ENCODE measurements around the gene ABHD12B.
A peak's percentile ranks its signal among the peaks of the same experiment; 100 is the strongest.

ABHD12B gene, protein sequence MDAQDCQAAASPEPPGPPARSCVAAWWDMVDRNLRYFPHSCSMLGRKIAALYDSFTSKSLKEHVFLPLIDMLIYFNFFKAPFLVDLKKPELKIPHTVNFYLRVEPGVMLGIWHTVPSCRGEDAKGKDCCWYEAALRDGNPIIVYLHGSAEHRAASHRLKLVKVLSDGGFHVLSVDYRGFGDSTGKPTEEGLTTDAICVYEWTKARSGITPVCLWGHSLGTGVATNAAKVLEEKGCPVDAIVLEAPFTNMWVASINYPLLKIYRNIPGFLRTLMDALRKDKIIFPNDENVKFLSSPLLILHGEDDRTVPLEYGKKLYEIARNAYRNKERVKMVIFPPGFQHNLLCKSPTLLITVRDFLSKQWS

DNA sequence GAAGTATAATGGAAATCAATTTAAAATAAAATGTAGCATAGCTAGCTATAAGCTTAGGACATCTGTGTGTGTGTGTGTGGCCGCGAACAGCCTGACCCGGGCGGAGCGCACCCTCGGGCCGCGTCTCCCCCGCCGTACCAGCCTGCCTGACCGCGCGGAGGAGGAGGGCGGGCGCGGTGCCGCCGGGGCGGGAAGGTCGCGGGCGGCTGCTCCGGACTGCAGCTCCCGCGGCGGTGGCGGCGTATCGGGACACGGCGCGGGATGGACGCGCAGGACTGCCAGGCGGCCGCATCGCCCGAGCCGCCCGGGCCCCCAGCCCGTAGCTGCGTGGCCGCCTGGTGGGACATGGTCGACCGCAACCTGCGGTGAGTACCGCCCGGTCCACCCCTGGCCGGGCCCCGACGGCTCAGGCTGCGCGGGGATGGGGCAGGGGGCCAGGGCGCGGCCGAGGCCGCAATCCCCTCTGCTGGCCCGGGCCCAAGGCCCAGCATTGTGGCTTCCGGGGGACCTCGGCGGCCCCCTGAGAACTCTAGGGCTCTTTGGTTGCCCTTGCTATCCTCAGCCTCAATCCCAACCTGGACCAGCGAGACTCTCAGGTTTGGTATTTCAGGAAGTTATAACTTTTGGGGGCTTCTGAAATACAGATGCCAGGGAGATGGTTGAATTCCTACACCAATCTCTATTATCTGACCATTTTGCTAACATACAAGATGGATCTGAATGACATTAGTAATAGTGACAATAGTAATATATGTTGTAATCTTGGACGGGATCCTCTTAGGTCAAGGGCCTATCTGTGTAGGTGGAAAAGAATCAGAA, at the start of gene ABHD12B:
ABHD12B (plus strand) TSS at position 140 of the 819 bp plus-strand sequence; CDS start at position 262, 122 bp downstream.
- no peak for DNase-seq (ENCODE audit: low spot score)

DNA sequence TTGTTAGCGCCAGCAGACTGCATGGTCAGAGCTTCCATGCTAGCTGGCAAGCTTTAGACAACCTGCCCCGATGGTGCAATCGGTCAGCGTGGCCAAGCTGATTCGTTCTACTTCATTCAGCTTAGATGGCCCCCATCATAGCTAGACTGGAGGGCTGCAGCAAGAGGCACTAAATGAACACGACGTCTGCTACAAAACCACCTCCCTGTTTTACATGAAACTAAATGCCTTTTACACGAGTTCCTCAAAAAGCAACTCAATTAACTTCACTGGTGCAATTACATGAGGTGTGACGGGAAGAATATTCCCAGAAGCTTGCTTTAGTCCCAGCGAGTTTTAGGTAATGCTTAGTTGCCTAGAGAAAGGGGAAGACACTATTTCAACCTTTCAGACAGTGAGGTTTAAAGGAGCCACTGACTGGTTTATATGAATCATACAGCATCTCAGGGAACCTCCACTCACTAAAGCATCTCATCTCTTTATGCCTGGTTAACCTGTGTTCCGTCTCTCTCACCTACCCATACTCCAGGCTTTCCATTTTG, 49.3 kb upstream of the ABHD12B start:
- peak; percentile 45 for DNase-seq (ENCODE audit: low spot score)

DNA sequence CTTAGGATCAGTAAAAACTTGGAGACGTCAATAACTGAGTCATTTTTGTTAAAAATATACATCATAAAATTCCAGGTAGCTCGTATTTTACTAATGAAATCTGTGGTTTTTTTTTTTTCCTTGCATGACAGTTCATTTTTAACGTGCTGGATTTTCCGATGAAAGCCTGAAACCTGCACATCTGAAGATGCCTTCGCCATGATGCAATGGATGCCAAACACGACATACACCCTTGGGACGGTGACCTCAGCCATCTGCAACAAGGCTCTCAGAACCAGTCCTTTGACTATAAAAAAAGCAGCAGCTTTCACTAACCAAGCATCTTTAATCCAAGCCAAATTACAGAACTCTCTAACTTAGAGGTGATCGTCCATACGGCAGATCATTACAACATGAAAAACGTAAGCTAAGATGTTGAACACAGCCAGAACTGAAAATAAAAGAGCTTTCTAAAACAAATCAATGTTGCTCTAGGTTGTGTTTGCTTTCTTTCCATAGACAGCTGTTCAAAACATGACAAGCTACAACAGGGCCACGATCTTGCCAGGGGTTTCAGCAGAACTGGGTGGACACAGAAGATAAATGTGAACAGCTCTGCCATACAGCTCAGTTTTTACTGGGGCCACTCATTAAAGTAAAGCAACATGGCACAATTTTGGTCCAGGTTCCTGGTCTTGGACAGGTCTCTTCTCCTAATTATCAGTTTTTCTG, 48.6 kb upstream of the ABHD12B start:
- DNase-seq (ENCODE audit: low spot score): no peak

DNA sequence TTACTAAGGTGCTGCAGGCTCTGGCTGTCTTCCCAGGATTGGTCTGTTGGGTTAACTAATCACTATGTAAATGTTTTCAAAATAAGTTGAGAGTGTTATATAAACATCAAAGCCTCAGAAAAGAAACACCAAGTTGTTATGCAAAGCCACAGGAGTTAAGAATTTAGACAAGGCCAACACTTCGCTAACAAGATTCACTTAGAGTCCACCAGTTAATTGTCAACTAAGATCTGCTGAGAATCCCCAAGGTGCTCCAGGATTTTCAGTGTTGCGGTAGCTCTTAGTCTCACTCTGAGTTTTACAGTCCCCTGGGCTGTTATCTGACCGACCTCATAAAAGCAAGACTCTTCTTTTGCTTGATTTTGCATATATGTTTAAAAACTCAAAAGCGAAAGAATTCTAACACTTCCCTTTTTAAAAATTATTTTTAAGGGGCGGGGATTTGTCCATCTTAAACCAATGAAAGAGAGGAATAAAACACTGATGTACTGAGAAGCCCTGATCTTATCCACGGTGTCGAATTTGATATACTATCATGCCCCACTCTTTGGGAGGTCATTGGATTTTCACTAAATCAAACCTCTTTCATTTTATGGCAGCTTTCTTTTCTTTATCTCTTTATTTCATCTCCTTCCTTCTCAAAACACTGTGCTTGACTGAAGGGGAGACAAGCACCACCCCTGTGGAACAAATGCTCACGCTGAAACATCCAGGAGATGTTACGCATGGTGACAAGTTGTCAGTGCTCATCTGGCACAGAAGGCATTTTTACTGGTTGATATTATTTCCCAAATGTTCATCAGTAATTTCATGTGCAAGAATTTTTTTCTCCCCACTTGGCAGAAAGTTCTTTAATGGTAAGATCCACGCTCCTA, 47.9 kb upstream of the ABHD12B start:
- no peak for DNase-seq (ENCODE audit: low spot score)

DNA sequence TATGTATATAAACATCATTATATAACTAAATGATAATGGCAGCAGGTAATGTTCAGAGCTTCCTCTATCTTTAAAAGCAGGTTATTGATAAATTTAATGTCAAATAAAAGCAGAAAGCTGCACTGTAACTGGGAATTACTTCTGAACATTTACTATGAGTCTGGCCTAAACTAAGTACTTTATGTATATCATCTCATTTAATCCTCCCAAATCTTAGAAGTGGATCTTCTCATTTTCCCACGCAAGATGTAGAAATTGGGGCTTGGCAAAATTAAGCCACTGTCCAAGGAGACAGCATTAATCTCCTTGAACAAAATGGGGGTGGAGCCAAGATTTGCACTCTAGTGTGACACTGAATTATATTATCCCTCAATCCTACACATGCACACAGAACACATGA, 46.5 kb upstream of the ABHD12B start:
- DNase-seq (ENCODE audit: low spot score): no peak

DNA sequence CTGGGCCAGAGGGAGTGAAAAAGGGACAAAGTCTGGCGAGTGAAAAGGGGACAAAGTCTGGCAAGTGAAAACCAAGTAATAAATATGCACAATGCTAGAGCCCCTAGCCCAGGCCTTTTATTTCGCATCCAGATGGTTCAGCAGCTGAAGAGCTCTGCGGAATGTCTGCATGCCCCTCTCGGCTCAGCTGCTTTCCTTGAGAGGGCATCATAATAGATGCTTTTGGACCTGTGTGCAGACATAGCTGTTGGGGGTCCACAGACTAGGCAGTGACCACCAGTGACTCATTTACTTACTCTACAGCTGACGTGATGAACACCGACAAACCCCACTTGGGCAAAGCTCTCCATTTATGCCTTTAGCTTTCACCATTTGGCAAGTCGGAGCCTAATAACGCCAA, 45.2 kb upstream of the ABHD12B start:
- DNase-seq (ENCODE audit: low spot score): no peak

DNA sequence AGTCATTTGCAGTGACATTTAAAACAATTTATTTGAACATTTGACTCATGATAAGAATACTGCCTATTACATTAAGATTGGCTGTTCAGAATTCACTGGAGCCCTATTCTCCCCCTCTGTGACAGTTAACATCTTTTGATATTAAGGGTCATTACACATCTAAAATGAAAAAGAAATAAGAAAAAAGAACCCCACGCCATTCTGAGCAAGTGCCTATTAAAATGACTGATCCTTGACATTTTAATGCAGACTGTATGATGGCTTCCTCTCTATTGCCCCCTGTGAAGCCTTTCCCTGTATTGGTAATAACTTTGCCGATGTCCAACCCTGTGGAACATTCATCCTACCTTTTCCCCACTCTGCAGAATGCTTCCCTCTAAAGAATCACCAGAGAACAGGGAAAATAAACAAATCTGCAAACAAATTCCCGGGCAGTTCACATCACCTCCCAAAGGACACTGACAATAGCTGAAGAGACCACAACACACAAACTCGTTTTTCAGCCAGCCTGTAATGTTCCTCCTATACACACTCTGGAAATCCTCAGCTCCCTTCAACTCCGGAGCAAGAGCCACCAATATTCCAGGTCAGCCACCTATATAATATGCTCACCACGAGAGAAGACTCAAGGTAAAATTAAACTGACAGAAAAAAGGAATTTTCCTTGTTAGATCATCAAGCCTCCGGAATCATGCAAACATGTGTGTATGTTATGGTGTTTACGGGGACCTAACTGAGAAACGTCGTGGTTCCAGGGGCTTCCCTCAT, 42.9 kb upstream of the ABHD12B start:
- no peak for DNase-seq (ENCODE audit: low spot score)

DNA sequence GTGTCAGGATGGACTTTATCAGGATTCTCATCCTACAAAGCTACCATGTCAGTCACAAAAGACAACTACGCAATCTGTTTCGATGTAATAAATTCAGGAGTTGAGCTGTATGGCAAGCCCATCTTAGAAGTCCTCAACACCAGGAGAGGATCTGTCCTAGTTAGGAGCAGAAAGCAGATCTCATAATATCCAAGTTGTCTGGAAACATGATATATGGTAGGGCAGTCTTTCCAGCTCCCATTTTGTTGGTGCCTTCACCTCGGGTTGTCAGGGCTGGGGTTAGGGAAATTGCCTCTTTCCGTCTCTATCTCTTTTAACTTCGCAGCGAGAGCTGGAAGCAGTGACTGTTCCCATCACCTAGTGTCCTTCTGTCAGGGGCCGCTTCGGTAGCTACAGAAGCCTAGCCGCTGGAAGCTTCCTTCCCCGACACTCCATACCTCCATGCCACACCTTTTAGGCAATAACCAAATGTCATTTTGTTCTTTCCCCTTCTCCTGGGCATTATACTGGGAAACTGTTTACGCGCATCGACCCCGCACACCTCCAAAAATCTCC, 42.3 kb upstream of the ABHD12B start:
- DNase-seq (ENCODE audit: low spot score): no peak

DNA sequence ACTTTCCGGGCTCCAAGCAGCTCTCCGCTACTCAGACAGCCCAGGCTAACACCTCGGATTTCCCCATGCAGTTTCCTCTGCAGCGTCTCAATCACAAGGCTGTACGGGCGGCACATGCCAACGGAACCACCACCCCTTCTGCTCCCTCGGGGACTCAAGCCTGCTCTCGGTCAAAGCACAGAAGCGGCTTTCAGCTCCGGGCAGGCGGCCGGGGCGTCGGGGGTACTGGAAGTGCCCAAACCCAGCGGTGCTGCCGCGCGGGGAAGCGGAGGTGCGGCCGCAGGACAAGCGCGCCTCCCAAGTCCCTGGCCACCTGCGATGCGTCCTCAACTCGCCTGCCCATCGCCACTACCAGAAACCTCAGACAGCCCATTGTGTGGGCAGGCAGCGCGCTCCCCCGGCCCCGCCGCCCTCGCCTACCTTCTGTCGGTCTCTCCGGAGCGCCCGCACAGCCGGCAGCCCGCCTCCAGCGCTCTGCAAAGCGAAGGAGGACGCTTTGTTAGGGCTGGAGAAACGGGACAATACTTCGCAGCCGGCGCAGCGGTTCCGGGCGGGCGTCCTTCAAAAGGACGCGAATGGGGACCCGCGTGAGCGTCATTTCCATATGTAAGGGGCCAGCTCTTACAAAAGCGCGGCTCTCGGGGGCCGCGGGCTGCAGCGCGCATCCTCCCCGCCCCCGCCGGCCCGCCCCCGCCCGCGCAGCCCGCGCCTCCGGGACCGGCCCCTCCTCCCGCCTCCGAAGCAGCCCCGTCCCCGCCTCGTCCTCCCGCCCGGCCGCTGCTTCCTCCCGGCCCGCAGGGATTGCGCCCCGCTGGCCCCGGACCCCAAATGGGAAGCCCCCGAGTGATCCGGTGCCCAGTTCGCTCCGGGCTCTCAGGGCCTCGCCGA, 41.6 kb upstream of the ABHD12B start:
- DNase-seq (ENCODE audit: low spot score): peak; percentile 51

DNA sequence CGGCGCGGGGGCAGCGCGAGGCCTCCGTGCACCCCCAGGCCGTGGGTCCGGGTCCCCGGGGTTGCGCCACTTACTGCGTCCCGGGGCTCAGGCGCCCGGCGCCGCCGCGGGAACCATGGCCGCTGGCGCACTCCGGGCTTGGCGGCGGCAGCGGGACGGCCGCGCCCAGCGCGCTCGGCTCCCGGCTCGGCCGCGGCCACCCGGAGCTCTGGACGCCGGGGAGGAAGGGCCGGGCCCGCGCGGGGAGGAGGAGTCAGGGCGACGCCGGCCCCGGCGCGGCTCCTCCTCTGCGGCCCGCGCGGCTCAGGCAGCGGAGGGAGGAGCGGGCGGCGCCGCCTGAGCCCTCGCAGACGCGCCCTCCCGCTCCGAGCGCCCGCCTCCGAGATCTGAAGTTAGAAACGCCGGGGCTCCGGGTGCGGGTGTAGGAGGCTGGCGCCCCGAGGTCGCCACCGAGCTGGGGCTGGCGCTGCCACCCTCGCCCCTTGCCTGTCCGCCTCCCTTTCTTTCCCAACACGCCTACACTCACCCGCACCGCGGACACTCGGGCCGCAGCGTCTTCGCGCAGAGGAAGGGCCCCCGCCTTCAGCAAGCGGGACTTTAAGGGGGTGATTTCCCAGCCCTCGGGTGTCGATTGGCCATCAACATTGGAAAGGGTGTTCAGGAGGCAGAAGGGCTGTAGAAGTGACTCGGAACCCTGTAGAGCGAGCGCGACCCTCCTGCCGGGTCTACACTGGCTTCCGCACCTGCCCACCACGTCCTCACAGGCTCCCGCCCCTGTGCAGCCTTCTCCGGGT, 40.7 kb upstream of the ABHD12B start, which contains the start of gene NIN:
NIN (minus strand) TSS at position 231 of the 794 bp plus-strand sequence. CDS start 9,106 bp downstream, outside the sequence.
- DNase-seq (ENCODE audit: low spot score): peak; percentile 87

DNA sequence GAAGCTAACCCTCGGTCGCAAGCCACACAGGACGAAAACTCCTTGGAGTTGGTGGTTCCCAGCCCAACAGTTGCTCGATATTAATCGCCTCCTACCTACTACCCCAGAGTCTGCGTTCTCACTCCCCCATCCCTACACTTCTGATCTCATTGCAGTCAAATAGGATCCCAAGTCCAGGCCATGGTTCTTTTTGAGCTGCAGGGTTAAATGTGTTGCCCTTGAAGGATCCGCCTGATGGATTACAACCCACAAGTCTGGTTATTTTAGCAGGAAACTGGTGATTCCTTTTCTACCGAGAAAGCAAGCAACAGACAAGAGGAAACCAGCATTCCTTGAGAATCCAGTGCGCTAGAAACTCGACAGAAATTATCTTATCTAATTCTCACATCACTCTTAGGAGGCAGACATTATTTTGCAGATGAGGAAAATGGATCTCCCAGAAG, 40.1 kb upstream of the ABHD12B start:
- DNase-seq (ENCODE audit: low spot score): no peak

DNA sequence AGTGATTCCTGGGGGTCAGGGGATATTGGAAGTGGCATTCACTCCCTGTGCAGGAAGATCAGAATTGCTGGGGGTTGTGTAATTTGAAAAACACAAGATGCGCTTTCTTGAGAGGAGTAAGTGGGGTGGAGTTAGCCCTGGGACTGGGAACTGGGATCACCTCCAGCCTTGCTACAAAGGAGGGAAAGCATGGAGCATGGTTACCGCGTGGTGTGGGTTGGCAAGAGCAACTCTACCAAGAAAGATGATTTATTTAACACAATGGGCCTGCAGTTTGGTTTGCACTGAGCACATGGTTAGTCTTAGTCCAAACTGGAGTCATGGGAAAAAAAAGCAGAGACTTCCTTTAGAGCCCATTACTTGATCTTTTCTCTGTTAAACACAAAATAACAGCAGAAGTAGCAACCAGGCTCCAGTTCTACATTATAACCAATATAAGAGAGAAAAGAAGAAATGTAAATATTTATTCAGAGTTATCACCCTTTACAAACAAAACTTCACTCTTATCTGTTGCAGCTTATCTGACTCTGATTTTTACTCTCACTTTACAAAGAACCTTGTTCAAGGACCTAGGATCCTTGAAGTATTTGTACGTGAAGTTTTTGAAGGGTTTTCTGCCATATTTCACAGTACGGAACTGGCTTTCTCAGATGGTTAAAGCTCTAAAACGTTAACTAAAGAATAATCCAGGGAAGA, 38.8 kb upstream of the ABHD12B start:
- no peak for DNase-seq (ENCODE audit: low spot score)

DNA sequence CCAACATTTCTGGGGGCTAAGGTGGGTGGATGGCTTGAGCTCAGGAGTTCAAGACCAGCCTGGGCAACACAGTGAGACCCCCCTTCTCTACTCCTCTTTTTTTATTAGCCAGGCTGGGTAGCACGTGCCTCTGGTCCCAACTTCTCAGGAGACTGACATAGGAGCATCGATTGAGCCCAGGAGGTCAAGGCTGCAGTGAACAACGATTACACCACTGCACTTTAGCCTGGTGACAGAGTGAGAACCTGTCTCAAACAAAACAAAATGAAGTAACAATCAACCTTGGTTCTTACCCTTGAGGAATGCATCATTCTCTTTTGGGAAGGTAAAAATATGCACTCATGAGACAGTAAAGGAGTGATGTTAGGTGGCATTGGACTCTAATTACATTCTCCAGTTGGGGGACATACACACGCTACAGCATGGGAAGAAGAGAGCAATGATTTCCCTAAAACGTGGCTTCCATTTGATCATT, 37.0 kb upstream of the ABHD12B start:
- DNase-seq (ENCODE audit: low spot score): no peak

DNA sequence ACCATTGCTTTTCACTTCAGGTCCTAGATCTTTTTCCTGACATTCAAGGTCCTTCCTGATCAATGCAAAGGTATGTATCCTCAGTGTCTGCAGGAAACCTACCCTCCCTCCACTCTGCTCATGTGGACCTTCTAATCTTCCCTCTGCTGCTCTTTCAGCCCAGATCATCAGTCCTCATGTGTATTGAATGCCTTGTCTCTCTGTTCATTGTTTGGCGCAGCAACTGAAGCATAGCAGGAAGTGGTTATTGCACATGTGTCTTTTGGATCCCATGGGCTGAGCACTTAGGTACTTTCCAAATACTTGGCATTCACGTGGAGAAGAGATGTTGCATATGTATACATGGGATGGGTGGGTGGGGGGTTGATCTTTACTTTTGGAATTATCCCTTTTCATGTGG, 36.6 kb upstream of the ABHD12B start:
- DNase-seq (ENCODE audit: low spot score): peak; percentile 78

DNA sequence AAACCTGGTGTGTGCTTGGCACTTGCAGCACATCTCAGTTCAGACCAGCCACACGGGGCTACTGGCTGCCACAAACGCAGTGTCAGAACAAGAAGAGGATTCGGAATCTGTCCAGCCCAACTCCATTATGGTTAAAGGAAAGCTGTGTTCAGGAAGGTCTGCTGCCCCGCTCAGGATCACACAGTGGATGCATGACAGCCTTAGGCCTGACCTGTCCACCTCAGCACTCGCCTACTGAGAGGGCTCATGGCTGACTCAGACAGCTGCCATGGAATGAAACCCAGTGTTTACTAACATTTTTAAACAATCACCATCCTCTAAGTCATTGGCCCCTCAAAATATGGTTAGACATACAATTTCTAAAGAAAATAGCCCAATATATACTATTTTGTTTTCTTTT, 35.3 kb upstream of the ABHD12B start:
- peak; percentile 75 for DNase-seq (ENCODE audit: low spot score)

DNA sequence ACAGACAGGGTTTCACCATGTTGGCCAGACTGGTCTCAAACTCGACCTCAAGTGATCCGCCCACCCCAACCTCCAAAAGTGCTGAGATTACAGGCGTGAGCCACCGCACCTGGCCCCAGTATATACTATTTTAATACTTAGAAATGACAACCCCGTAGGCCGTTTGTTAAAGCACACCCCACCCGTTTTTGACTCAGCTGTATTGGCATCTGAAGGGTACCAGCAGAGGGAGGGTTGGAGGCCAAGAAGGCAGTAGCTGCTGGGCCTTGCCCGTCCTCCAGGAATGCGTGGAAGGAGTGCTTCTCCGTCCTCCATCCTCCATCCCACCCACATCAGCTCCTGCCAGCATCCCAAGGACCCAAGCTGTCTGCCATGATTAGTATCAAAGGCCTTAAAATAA, 34.6 kb upstream of the ABHD12B start:
- no peak for DNase-seq (ENCODE audit: low spot score)

DNA sequence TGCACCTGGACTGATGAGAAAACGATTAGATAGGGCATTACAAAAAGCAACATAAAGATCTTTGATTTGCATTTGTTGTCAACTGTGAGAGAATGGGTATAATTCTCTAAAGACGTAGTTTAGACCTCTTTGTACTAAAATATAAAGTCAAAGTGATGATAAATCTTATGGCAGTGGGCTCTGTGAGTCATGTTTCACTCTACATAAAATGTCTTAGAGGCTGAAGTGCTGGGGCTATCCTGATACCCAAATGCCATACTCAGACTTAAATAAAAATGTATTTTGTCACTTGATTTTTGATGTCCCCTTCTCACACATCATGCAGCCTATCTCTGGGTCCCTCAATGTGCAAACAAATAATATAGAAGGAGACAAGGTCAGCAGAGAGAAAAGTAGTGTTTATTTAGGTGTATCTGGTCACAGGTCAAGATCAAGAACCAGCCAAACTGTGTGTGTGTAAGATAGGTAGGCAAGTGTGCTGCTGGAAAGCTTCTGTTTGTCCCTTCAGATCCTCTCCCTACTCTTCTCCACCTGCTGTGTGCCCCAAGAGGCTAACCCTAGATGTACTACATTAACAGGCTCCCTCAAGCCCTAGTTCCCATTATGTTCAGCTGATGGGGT, 33.9 kb upstream of the ABHD12B start:
- DNase-seq (ENCODE audit: low spot score): no peak

All from kidney tubule cell (primary cell).